ENCODE data around the gene IL3RA.
"Not testable (repeated sequence)": the region's sequence is repeated elsewhere in the genome, so short reads cannot be mapped to it uniquely, and the experiment has no call there.

IL3RA gene

GRCh38 chrX:1336331-1336943 lies at the start of gene IL3RA:
Gene IL3RA, plus strand, starts transcription at chrX:1336785. Its CDS starts 4,981 bp downstream, at chrX:1341766.
- no peak for DNase-seq

- no peak for DNase-seq
Measured at GRCh38 chrX:1289535-1289934, 47.0 kb upstream of the IL3RA start.

GRCh38 chrX:1291110-1291740 lies 45.4 kb upstream of the IL3RA start:
- DNase-seq: no peak

- DNase-seq: no peak
Measured at GRCh38 chrX:1292575-1293290, 43.9 kb upstream of the IL3RA start.

- DNase-seq: no peak
Measured at GRCh38 chrX:1294301-1295067, 42.1 kb upstream of the IL3RA start.

GRCh38 chrX:1295550-1295949 lies 41.0 kb upstream of the IL3RA start:
- no peak for DNase-seq

- DNase-seq: not testable (repeated sequence)
Measured at GRCh38 chrX:1297591-1297990, 39.0 kb upstream of the IL3RA start.

- DNase-seq: no peak
Measured at GRCh38 chrX:1300449-1300848, 36.1 kb upstream of the IL3RA start.

GRCh38 chrX:1305411-1305810 lies 31.2 kb upstream of the IL3RA start:
- no peak for DNase-seq

- DNase-seq: no peak
Measured at GRCh38 chrX:1306909-1307625, 29.5 kb upstream of the IL3RA start.

- DNase-seq: no peak
Measured at GRCh38 chrX:1307626-1308340, 28.8 kb upstream of the IL3RA start.

GRCh38 chrX:1308476-1308875 lies 28.1 kb upstream of the IL3RA start:
- DNase-seq: no peak

GRCh38 chrX:1308917-1309316 lies 27.7 kb upstream of the IL3RA start:
- not testable (repeated sequence) for DNase-seq

GRCh38 chrX:1313788-1314187 lies 22.8 kb upstream of the IL3RA start:
- no peak for DNase-seq

- DNase-seq: no peak
Measured at GRCh38 chrX:1316527-1316926, 20.1 kb upstream of the IL3RA start.

- no peak for DNase-seq
Measured at GRCh38 chrX:1321674-1322073, 14.9 kb upstream of the IL3RA start.

GRCh38 chrX:1322393-1322792 lies 14.2 kb upstream of the IL3RA start:
- DNase-seq: no peak

GRCh38 chrX:1323315-1323714 lies 13.3 kb upstream of the IL3RA start:
- no peak for DNase-seq

- no peak for DNase-seq
Measured at GRCh38 chrX:1325515-1326116, 11.0 kb upstream of the IL3RA start.

GRCh38 chrX:1327651-1328304 lies 8.8 kb upstream of the IL3RA start:
- DNase-seq: no peak

GRCh38 chrX:1330605-1331004 lies 6.0 kb upstream of the IL3RA start:
- no peak for DNase-seq
